HCT116 (cell line): ENCODE data around the gene TMEM53. TPM values are rescaled to one million over a fixed set of nuclear protein-coding genes. Genes with fewer than 3 reads are reported as not detected.
A peak's percentile ranks its signal among the peaks of the same experiment; 100 is the strongest.

Experiments
- ATAC-seq: fragments of 200-7000 bp; cut with Tn5 transposase; 2 replicates; pipeline ENCODE4 v1.9.1; 2020; ENCODE audit warnings: mild to moderate bottlenecking, moderate library complexity
- BruUV-seq: library from RNA; stranded (reverse); fragments of 400-500 nt; replicated peaks from 2 replicates; lab custom pipeline; 2021; lab: Mats Ljungman, UMichigan
- CTCF ChIA-PET: fragments of 300-600 bp; sonication (Branson Sonifier 250); formaldehyde crosslinking; loops from one replicate; lab custom pipeline; 2021; ENCODE audit warnings: antibody characterized with exemption; lab: Charles Lee
- POLR2A ChIA-PET: fragments of 300-600, 350-600 bp; sonication (Branson Sonifier 250); formaldehyde crosslinking; loops from one replicate; lab custom pipeline; 2021; ENCODE audit warnings: antibody characterized with exemption; lab: Charles Lee
- RAD21 ChIA-PET, 2 experiments: fragments of 300-600 bp; sonication (Branson Sonifier 250); formaldehyde crosslinking; loops; one replicate each; lab custom pipeline; 2023; ENCODE audit warnings: low total read pairs in 2 of 2; ENCODE audit not compliant: uncharacterized antibody in 2 of 2, unreplicated experiment in 2 of 2, low non-redundant PET in 1 of 2; lab: Charles Lee
- DNase-seq: peaks from one replicate; pipeline ENCODE4 v3.0.0-alpha.2; 2010; ENCODE audit warnings: low read depth, low spot score
- H2AFZ ChIP-seq: fragments of 200-600 bp; shearing (Covaris generic), sonication (generic); 2 replicates; pipeline ENCODE4 v1.6.1; 2017; ENCODE audit warnings: low read depth, mixed run types, mixed read lengths, antibody characterized with exemption, low read length; ENCODE audit not compliant: poor library complexity, severe bottlenecking
- H3K27ac ChIP-seq: 2 replicates; pipeline ENCODE4 v1.5.1; 2012; ENCODE audit warnings: low read depth, low read length
- H3K27me3 ChIP-seq: fragments of 200-600 bp; sonication (generic); 2 replicates; pipeline ENCODE4 v1.6.1; 2016; ENCODE audit warnings: mixed run types, low read length, mixed read lengths; ENCODE audit not compliant: insufficient read depth
- H3K36me3 ChIP-seq, 2 experiments: fragments of 200-500 bp in 1 of 2; fragments of 200-600 bp in 1 of 2; sonication (Bioruptor generic) in 1 of 2; sonication (generic) in 1 of 2; 2 replicates each; pipeline versions ENCODE4 v1.5.1 to v1.6.1; 2014 to 2016; ENCODE audit warnings: low read length in 2 of 2, inconsistent platforms in 1 of 2, mixed read lengths in 1 of 2, mixed run types in 1 of 2; ENCODE audit not compliant: insufficient read depth in 2 of 2, control insufficient read depth in 1 of 2
- H3K4me1 ChIP-seq, 2 experiments: fragments of 200-600 bp in 1 of 2; sonication (generic) in 1 of 2; 2 replicates each; pipeline versions ENCODE4 v1.5.1 to v1.6.1; 2012 to 2017; ENCODE audit warnings: low read length in 2 of 2, inconsistent platforms in 1 of 2, mild to moderate bottlenecking in 1 of 2, mixed read lengths in 1 of 2, mixed run types in 1 of 2, moderate library complexity in 1 of 2; ENCODE audit not compliant: insufficient read depth in 2 of 2, control insufficient read depth in 1 of 2
- H3K4me2 ChIP-seq: fragments of 200-600 bp; sonication (generic); 2 replicates; pipeline ENCODE4 v1.6.1; 2017; ENCODE audit warnings: mixed run types, low read length, mixed read lengths
- H3K4me3 ChIP-seq, 2 experiments: fragments of 200-600 bp in 1 of 2; sonication (generic) in 1 of 2; replicated peaks in 1 of 2; 2 replicates each; pipeline ENCODE4 v1.5.1; 2011 to 2016; ENCODE audit warnings: low read length in 2 of 2, control low read depth in 1 of 2, low read depth in 1 of 2, mild to moderate bottlenecking in 1 of 2, mixed read lengths in 1 of 2, mixed run types in 1 of 2
- H3K79me2 ChIP-seq: fragments of 200-600 bp; sonication (generic); 2 replicates; pipeline ENCODE4 v1.6.1; 2017; ENCODE audit warnings: mild to moderate bottlenecking, mixed run types, low read length, moderate library complexity, mixed read lengths; ENCODE audit not compliant: insufficient read depth
- H3K9ac ChIP-seq: fragments of 200-600 bp; sonication (generic); 2 replicates; pipeline ENCODE4 v1.6.1; 2016; ENCODE audit warnings: low read length, mixed read lengths
- H3K9me2 ChIP-seq: fragments of 200-600 bp; sonication (generic), shearing (Covaris generic); 2 replicates; pipeline ENCODE4 v1.6.1; 2017; ENCODE audit warnings: mixed run types, mild to moderate bottlenecking, moderate library complexity; ENCODE audit not compliant: insufficient read depth
- H3K9me3 ChIP-seq, 2 experiments: fragments of 200-500 bp in 1 of 2; fragments of 200-600 bp in 1 of 2; sonication (Bioruptor generic) in 1 of 2; sonication (generic) in 1 of 2; 2 replicates each; pipeline ENCODE4 v1.6.1; 2014 to 2017; ENCODE audit warnings: low read length in 2 of 2, mixed read lengths in 2 of 2, inconsistent platforms in 1 of 2, low read depth in 1 of 2, mild to moderate bottlenecking in 1 of 2, mixed run types in 1 of 2, moderate library complexity in 1 of 2; ENCODE audit not compliant: control insufficient read depth in 1 of 2, insufficient read depth in 1 of 2
- H4K20me1 ChIP-seq: fragments of 200-600 bp; sonication (generic), shearing (Covaris generic); 2 replicates; pipeline ENCODE4 v1.6.1; 2017; ENCODE audit warnings: mixed run types, mild to moderate bottlenecking, moderate library complexity; ENCODE audit not compliant: insufficient read depth
- EZH2phosphoT487 ChIP-seq: fragments of 200-600 bp; IDR thresholded peaks from 2 replicates; pipeline ENCODE4 v1.6.1; 2018; ENCODE audit warnings: antibody characterized with exemption, borderline replicate concordance
- JUND ChIP-seq: IDR thresholded peaks from 2 replicates; pipeline ENCODE4 v1.6.1; 2012
- POLR2AphosphoS5 ChIP-seq: IDR thresholded peaks from 2 replicates; pipeline ENCODE4 v1.6.1; 2011; ENCODE audit warnings: mild to moderate bottlenecking, low read depth, low read length, moderate library complexity
- SRF ChIP-seq: IDR thresholded peaks from 2 replicates; pipeline ENCODE4 v1.6.1; 2012; ENCODE audit warnings: low read depth
- TCF7L2 ChIP-seq: IDR thresholded peaks from 2 replicates; pipeline ENCODE4 v1.7.0; 2011; ENCODE audit warnings: borderline replicate concordance, inconsistent platforms; ENCODE audit not compliant: insufficient read depth, insufficient read length; ENCODE audit errors: extremely low read depth
- intact Hi-C: fragments of 100-400 bp; cut with micrococcal nuclease; formaldehyde crosslinking; loops from 2 replicates; pipeline ENCODE4 v1.10.0; 2022
- total RNA-seq: library from RNA; stranded (reverse); gene quantifications from one replicate; pipeline ENCODE4 v1.2.1, GENCODE V29; 2021; ENCODE audit not compliant: unreplicated experiment
- TF ChIP-seq, protein P1 (sequence below): IDR thresholded peaks from 2 replicates; pipeline ENCODE4 v1.6.1; 2012; ENCODE audit warnings: low read depth

Gene TMEM53
- total RNA-seq, 1 experiment from 2014 or later, result 10.8 TPM

DNA sequence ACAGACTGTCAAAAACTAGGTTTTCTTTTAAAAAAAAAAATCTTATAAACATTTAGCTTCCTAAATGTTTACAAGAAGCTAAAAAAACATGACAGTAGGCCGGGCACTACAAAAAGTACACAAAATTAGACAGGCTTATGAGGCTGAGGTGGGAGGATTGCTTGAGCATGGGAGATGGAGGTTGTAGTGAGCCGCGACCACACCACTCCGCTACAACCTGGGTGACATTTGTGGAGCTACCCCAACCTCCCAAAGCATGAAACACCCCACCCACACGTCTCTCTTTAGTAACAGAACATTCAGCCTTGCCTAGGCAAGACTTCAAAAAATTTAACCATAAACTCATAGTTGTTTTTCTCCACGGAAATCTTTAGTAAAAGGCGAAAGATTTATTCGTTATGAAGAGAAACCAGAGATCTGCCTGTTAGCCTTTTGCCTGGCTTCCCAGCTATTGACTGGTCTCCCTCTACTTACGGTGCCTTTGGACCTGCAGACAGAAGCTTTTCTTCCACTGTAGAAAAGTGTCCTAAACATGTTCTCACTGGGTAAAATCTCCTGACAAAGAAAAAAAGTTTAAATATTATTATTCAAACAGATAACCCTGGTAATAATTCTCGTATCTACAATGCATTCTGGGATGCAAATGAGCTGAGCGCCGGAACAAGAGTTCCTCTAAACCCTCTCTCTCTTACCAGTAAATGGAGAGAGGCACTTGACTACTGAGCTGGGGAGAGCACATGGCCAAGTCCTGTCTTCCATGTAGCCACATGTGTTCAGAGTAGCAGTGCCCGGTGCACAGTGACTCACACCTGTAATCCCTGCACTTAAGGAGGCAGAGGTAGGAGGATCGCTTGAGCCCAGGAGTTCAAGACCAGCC lies 47.4 kb upstream of the TMEM53 start (continued):
- TF ChIP-seq, protein P1, sequence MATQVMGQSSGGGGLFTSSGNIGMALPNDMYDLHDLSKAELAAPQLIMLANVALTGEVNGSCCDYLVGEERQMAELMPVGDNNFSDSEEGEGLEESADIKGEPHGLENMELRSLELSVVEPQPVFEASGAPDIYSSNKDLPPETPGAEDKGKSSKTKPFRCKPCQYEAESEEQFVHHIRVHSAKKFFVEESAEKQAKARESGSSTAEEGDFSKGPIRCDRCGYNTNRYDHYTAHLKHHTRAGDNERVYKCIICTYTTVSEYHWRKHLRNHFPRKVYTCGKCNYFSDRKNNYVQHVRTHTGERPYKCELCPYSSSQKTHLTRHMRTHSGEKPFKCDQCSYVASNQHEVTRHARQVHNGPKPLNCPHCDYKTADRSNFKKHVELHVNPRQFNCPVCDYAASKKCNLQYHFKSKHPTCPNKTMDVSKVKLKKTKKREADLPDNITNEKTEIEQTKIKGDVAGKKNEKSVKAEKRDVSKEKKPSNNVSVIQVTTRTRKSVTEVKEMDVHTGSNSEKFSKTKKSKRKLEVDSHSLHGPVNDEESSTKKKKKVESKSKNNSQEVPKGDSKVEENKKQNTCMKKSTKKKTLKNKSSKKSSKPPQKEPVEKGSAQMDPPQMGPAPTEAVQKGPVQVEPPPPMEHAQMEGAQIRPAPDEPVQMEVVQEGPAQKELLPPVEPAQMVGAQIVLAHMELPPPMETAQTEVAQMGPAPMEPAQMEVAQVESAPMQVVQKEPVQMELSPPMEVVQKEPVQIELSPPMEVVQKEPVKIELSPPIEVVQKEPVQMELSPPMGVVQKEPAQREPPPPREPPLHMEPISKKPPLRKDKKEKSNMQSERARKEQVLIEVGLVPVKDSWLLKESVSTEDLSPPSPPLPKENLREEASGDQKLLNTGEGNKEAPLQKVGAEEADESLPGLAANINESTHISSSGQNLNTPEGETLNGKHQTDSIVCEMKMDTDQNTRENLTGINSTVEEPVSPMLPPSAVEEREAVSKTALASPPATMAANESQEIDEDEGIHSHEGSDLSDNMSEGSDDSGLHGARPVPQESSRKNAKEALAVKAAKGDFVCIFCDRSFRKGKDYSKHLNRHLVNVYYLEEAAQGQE, result no peak
- TF ChIP-seq POLR2AphosphoS5, result peak; percentile 100
- TF ChIP-seq, all 23 proteins: peak for 14

DNA sequence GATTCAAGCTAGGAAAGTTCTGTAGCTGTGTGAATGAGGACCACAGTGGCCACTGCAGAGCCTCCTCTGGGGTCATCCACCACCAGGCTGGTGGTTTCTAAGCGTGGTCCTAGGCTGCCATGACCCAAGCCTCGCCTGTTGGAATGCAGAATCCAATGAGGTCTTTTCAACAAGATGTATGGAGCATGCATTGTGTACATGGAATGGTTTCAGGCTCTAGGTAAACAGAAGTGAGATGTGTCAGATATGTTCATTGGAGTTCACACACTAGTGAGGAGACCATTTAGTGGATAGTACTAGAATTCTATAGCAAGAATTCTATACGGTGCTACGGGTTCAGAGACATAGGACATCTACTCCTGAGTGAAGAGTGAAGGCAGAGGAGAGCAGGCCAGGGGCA lies 46.0 kb upstream of the TMEM53 start:
- Histone ChIP-seq H3K9me2 (no peaks in the 10 kb centered on the region), H4K20me1 (no peaks in the 10 kb centered on the region), H3K4me2 (no peak overlapping the region), H2AFZ (no peak overlapping the region), H3K79me2 (no peaks in the 10 kb centered on the region), H3K27ac (peak overlapping the region; percentile 33; the same call in 1 of the 2 replicates), H3K4me3 (no peak overlapping the region), H3K36me3 (no peaks in the 10 kb centered on the region), H3K27me3 (no peaks in the 10 kb centered on the region)
- intact Hi-C loops, result no loop called here
- ATAC-seq (no peak), DNase-seq (no peak)
- POLR2A ChIA-PET, result interaction anchor here (0.7 to 3.8 kb wide), 7 partner anchors 12 to 98 kb away, joined by 3 to 461 read pairs (median 39); partner anchors contain the start of genes RNU5D-1 and TMEM53
- CTCF ChIA-PET, result no interaction called here
- BruUV-seq, result no TSS peak
- TF ChIP-seq TCF7L2 (no peak), JUND (no peak), EZH2phosphoT487 (no peak), SRF (no peak)
- TF ChIP-seq, protein P1, result no peak
- TF ChIP-seq, all 23 proteins: peak for 0
- Histone ChIP-seq H3K9me3 (no peaks in the 10 kb centered on the region), H3K4me1 (peaks cover 6 to 26% of the 10 kb centered on the region in 2 experiments), H3K9ac (no peak overlapping the region)
- RAD21 ChIA-PET, result no interaction called here
